K562 (cell line): ENCODE results near the gene FGFRL1. TPM values are rescaled to one million over a fixed set of nuclear protein-coding genes. Genes with fewer than 3 reads are reported as not detected.

Experiments used
- BRCA1 ChIP-seq, 2 experiments: fragments of 450-650 bp in 1 of 2; sonication (generic) in 1 of 2; formaldehyde crosslinking in 1 of 2; IDR thresholded peaks; 2 replicates each; pipeline versions ENCODE4 v1.5.0 to v1.6.1; 2017 to 2020; ENCODE audit warnings: mild to moderate bottlenecking in 1 of 2, missing genetic modification reagents in 1 of 2
- CEBPG ChIP-seq, 3 experiments: fragments of 200-800 bp in 1 of 3; sonication (Bioruptor generic) in 1 of 3; sonication (generic) in 1 of 3; formaldehyde crosslinking in 1 of 3; IDR thresholded peaks in 2 of 3; conservative IDR thresholded peaks in 1 of 3; 2 replicates each; pipeline versions ENCODE4 v1.6.1 to v1.8.0; 2016 to 2022; ENCODE audit warnings: missing compliant biosample characterization in 2 of 3, missing genetic modification characterization in 2 of 3, mild to moderate bottlenecking in 1 of 3, missing genetic modification reagents in 1 of 3
- CREM ChIP-seq: IDR thresholded peaks from 2 replicates; pipeline ENCODE4 v1.6.1; 2014; ENCODE audit warnings: antibody characterized with exemption, low read depth
- HNRNPLL ChIP-seq: fragments of 200-400 bp; formaldehyde crosslinking; IDR thresholded peaks from 2 replicates; pipeline ENCODE4 v1.6.1; 2017; ENCODE audit warnings: low read length, low read depth, mild to moderate bottlenecking; ENCODE audit not compliant: poor library complexity, severe bottlenecking
- KDM2B ChIP-seq: fragments of 250-450 bp; sonication (Bioruptor Pico); IDR thresholded peaks from 2 replicates; pipeline ENCODE4 v1.8.0; 2021; ENCODE audit warnings: mild to moderate bottlenecking, moderate library complexity
- L3MBTL2 ChIP-seq: fragments of 450-650 bp; IDR thresholded peaks from 2 replicates; pipeline ENCODE4 v1.6.1; 2016; ENCODE audit warnings: mild to moderate bottlenecking, moderate library complexity
- PCBP1 ChIP-seq: fragments of 200-400 bp; formaldehyde crosslinking; IDR thresholded peaks from 2 replicates; pipeline ENCODE4 v1.6.1; 2018; ENCODE audit warnings: mild to moderate bottlenecking, low read depth, low read length; ENCODE audit not compliant: poor library complexity, severe bottlenecking
- POLR2G ChIP-seq: fragments of 200-400 bp; formaldehyde crosslinking; IDR thresholded peaks from 2 replicates; pipeline ENCODE4 v1.6.1; 2017; ENCODE audit warnings: low read depth, mild to moderate bottlenecking, antibody characterized with exemption, low read length, moderate library complexity
- TAF1 ChIP-seq: IDR thresholded peaks from 2 replicates; pipeline ENCODE4 v1.6.1; 2011; ENCODE audit warnings: mild to moderate bottlenecking, low read length, moderate library complexity; ENCODE audit not compliant: insufficient read depth, control insufficient read depth, severe bottlenecking; ENCODE audit errors: extremely low read depth
- ZNF431 ChIP-seq: sonication (generic); formaldehyde crosslinking; IDR thresholded peaks from 2 replicates; pipeline ENCODE4 v1.8.0; 2022; ENCODE audit warnings: mild to moderate bottlenecking, missing genetic modification reagents
- polyA plus RNA-seq, 8 experiments: library from polyadenylated mRNA; depleted of rRNA in 4 of 8; stranded (reverse) in 5 of 8; unstranded in 3 of 8; fragments of >200 nt; fragmentation: Nextera tagmentation in 2 of 8; fragmentation: Illumina TruSeq in 1 of 8; extraction: Ambion mirVana in 2 of 8; extraction: Trizol in 1 of 8; gene quantifications; 2 replicates each; pipeline versions ENCODE4 v1.2.1 to v1.2.3, GENCODE V29; 2011 to 2014; ENCODE audit warnings: inconsistent platforms in 1 of 8, missing spikeins in 1 of 8
- total RNA-seq, 7 experiments: library from RNA; depleted of rRNA in 6 of 7; stranded (reverse); fragments of >200 nt in 6 of 7; fragmentation: Illumina TruSeq in 2 of 7; extraction: Trizol in 2 of 7; gene quantifications; 2 replicates each; pipeline versions ENCODE4 v1.2.1 to v1.2.3, GENCODE V29; 2011 to 2021; ENCODE audit warnings: low replicate concordance in 1 of 7
- TF ChIP-seq, protein P1 (sequence below): fragments of 250-450 bp; sonication (Bioruptor Pico); IDR thresholded peaks from 2 replicates; pipeline ENCODE4 v1.4.0; 2020; ENCODE audit warnings: mild to moderate bottlenecking
- TF ChIP-seq, protein P2 (sequence below), 3 experiments: IDR thresholded peaks in 2 of 3; conservative IDR thresholded peaks in 1 of 3; 2 replicates each; pipeline ENCODE4 v1.5.1; 2011 to 2012; ENCODE audit warnings: low read length in 3 of 3, mild to moderate bottlenecking in 3 of 3, control low read depth in 2 of 3, improper control_type of control experiment in 1 of 3, inconsistent platforms in 1 of 3, low read depth in 1 of 3, mixed read lengths in 1 of 3, moderate library complexity in 1 of 3; ENCODE audit not compliant: insufficient read depth in 2 of 3
- TF ChIP-seq, protein P3 (sequence below): sonication (generic); formaldehyde crosslinking; IDR thresholded peaks from 2 replicates; pipeline ENCODE4 v1.8.0; 2022; ENCODE audit warnings: missing genetic modification reagents, mild to moderate bottlenecking, borderline replicate concordance
- TF ChIP-seq, protein P4 (sequence below): IDR thresholded peaks from 2 replicates; pipeline ENCODE4 v1.6.1; 2011; ENCODE audit warnings: borderline replicate concordance, low read depth, mild to moderate bottlenecking, moderate library complexity, low read length; ENCODE audit not compliant: insufficient read depth, poor library complexity, severe bottlenecking
- TF ChIP-seq, protein P5 (sequence below): fragments of 200-800 bp; sonication (Bioruptor generic); IDR thresholded peaks from 2 replicates; pipeline ENCODE4 v1.6.1; 2017; ENCODE audit warnings: missing genetic modification characterization, missing compliant biosample characterization

Gene FGFRL1
- total and polyA plus RNA-seq, 9 of the 15 experiments (the other 6 are each of a cell fraction or from before 2014, with no cell fraction given), result 0.34 to 49.9 (median 14.6) TPM

DNA sequence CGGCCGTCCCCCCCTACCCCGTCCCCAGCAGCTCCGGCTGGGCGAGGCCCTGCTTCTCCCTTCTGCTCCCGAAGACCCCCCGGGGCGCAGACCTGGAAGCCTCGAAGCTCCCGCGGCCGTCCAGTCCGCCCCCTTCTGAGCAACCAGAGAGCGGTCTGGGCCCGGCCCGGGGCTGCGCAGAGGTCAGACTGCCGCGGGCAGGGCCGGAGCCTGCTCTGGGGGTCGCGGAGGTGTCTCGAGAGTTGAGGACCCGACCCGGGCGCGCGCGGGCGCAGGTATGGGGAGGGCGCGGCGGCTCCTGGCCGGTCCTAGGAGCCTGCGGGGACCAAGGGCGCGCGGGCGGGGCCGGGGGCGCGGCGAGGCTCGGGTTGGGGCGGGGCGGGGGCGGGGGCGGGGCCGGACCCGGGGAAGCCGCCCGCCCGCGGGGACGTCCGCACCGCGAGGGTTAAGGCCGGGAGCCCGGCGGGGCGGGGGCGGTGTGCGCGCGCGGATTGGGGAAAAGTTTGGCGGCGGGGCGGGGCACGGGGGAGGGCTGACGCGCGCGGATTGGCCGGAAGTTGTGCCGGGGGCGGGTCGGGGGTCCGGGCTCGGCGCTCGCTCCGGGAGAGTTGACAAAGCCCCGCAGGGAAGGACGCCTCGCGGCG lies at the start of gene FGFRL1 (continued):
- TF ChIP-seq CREM (peak; percentile 23; the same call in 1 of the 2 replicates), BRCA1 (IDR thresholded peaks at IDR 0.05) (no peak), BRCA1 (CRISPR knock-in tag; IDR thresholded peaks at IDR 0.05) (no peak), CEBPG (CRISPR knock-in tag; IDR thresholded peaks at IDR 0.05) (no peak), CEBPG (tag; conservative IDR thresholded peaks at IDR 0.05 in 1 of 2, IDR thresholded peaks at IDR 0.05 in 1 of 2) (no peak), L3MBTL2 (peak; percentile 7), ZNF431 (CRISPR knock-in tag) (no peak), KDM2B (CRISPR knock-in tag) (peak; percentile 88), HNRNPLL (peak; percentile 27), TAF1 (peak; percentile 49), PCBP1 (peak; percentile 86), POLR2G (peak; percentile 44; the same call in 1 of the 2 replicates)
- TF ChIP-seq, protein P1, sequence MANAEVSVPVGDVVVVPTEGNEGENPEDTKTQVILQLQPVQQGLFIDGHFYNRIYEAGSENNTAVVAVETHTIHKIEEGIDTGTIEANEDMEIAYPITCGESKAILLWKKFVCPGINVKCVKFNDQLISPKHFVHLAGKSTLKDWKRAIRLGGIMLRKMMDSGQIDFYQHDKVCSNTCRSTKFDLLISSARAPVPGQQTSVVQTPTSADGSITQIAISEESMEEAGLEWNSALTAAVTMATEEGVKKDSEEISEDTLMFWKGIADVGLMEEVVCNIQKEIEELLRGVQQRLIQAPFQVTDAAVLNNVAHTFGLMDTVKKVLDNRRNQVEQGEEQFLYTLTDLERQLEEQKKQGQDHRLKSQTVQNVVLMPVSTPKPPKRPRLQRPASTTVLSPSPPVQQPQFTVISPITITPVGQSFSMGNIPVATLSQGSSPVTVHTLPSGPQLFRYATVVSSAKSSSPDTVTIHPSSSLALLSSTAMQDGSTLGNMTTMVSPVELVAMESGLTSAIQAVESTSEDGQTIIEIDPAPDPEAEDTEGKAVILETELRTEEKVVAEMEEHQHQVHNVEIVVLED, result no peak
- TF ChIP-seq, protein P2, sequence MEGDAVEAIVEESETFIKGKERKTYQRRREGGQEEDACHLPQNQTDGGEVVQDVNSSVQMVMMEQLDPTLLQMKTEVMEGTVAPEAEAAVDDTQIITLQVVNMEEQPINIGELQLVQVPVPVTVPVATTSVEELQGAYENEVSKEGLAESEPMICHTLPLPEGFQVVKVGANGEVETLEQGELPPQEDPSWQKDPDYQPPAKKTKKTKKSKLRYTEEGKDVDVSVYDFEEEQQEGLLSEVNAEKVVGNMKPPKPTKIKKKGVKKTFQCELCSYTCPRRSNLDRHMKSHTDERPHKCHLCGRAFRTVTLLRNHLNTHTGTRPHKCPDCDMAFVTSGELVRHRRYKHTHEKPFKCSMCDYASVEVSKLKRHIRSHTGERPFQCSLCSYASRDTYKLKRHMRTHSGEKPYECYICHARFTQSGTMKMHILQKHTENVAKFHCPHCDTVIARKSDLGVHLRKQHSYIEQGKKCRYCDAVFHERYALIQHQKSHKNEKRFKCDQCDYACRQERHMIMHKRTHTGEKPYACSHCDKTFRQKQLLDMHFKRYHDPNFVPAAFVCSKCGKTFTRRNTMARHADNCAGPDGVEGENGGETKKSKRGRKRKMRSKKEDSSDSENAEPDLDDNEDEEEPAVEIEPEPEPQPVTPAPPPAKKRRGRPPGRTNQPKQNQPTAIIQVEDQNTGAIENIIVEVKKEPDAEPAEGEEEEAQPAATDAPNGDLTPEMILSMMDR (IDR thresholded peaks at IDR 0.05 in 2 of 3, conservative IDR thresholded peaks at IDR 0.05 in 1 of 3; ENCODE audit: insufficient read depth in 2 of 3, low read depth in 1 of 3, low read length in 3 of 3), result 0 out of 6 replicates have a peak, but pooled peaks of 1 of the 3 experiments have one; percentile 22
- TF ChIP-seq, protein P3, sequence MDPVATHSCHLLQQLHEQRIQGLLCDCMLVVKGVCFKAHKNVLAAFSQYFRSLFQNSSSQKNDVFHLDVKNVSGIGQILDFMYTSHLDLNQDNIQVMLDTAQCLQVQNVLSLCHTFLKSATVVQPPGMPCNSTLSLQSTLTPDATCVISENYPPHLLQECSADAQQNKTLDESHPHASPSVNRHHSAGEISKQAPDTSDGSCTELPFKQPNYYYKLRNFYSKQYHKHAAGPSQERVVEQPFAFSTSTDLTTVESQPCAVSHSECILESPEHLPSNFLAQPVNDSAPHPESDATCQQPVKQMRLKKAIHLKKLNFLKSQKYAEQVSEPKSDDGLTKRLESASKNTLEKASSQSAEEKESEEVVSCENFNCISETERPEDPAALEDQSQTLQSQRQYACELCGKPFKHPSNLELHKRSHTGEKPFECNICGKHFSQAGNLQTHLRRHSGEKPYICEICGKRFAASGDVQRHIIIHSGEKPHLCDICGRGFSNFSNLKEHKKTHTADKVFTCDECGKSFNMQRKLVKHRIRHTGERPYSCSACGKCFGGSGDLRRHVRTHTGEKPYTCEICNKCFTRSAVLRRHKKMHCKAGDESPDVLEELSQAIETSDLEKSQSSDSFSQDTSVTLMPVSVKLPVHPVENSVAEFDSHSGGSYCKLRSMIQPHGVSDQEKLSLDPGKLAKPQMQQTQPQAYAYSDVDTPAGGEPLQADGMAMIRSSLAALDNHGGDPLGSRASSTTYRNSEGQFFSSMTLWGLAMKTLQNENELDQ (CRISPR knock-in tag), result no peak
- TF ChIP-seq, protein P4, sequence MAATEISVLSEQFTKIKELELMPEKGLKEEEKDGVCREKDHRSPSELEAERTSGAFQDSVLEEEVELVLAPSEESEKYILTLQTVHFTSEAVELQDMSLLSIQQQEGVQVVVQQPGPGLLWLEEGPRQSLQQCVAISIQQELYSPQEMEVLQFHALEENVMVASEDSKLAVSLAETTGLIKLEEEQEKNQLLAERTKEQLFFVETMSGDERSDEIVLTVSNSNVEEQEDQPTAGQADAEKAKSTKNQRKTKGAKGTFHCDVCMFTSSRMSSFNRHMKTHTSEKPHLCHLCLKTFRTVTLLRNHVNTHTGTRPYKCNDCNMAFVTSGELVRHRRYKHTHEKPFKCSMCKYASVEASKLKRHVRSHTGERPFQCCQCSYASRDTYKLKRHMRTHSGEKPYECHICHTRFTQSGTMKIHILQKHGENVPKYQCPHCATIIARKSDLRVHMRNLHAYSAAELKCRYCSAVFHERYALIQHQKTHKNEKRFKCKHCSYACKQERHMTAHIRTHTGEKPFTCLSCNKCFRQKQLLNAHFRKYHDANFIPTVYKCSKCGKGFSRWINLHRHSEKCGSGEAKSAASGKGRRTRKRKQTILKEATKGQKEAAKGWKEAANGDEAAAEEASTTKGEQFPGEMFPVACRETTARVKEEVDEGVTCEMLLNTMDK, result peak; percentile 51
- TF ChIP-seq, protein P5, sequence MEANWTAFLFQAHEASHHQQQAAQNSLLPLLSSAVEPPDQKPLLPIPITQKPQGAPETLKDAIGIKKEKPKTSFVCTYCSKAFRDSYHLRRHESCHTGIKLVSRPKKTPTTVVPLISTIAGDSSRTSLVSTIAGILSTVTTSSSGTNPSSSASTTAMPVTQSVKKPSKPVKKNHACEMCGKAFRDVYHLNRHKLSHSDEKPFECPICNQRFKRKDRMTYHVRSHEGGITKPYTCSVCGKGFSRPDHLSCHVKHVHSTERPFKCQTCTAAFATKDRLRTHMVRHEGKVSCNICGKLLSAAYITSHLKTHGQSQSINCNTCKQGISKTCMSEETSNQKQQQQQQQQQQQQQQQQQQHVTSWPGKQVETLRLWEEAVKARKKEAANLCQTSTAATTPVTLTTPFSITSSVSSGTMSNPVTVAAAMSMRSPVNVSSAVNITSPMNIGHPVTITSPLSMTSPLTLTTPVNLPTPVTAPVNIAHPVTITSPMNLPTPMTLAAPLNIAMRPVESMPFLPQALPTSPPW (CRISPR knock-in tag), result peak; percentile 71; the same call in 1 of the 2 replicates
